HG03064 (cell line): ENCODE data around the gene CACNA1A.
"Not testable (repeated sequence)": the region's sequence is repeated elsewhere in the genome, so short reads cannot be mapped to it uniquely, and the experiment has no call there.

ENCODE experiments used
- ATAC-seq: cut with Tn5 transposase; IDR thresholded peaks from one replicate; pipeline ENCODE4 v1.9.1; 2021; ENCODE audit warnings: low read depth; ENCODE audit not compliant: unreplicated experiment

Gene CACNA1A

DNA sequence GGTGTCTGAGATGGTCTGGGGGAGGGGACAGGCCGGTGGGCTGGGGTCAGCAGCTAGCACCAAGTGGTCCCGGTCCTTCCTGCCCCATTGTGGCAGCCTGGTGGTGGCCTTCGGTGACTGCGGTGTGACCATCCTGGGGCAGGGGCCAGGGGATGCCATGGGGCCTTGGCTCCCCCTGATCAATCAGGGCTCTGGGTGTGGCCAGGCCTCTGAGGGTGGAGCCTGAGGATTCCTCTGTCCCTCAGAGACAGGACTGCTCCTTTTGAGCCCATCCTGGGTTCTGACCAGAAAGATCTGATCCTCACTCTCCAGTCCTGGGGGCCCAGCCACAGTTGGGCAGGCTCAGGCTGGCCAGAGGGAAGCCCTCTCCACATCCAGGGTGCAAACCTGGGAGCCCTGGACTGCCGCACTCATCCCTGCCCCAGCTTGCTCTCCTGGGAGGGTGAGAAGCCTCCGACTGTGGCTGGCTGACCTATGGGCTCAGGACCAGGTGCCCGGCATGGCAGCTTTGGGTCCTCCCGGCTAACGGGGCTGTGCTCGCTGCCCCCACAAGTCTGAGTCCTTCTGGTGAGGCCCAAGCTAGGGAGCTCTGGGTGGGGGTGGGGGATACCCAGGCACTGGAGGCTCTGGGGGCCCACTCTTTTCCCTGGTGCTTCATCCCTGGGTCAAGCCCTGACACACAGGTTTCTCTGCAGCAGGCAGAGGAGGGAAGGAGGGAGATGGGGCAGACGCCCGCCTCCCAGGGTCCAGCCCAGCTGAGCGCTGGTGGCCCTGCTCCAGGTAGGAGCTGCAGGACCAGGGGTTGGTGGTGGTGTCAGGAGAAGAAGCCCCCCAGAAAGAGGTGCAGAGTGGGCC, 296.6 kb downstream of the CACNA1A start:
- ATAC-seq: no peak

DNA sequence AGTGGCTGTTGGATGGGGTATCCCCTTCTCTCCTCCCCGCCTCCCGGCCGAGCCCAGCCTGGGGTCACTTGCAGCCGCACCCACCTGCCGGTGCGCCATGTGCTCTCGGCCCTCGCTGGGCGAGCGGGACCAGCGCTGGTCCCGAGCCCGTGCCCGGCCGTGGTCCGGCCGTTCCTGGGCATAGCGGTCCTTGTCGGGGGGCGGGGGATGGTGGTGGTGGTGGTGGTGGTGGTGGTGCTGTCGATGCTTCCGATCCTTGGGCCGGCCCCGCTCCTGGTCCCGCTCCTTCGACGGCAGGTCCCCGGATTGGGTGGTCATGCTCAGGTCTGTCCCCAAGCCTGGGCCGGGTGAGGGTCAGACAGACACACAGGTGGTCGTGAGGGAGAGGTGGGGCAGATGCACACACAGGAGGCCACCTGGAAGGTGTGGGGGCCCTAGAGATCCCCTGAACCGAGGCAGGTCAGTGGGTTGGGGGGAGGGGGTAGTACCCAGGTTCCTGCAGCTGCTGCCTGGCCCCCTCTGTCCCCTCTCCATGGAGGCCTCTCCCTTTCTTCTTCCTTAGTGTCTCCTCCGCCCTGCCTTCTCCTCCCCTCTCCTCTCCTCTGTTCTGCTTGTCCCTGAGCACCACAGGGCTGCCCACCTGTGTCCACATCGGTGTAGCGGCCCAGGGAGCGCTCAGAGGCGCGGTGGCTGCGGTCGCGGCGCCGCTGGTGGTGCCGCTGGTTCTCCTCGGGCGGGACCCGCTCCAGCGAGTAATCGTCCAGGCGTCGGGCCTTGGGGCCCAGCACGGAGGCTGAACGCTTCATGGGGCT, 297.4 kb downstream of the CACNA1A start:
- no peak for ATAC-seq

DNA sequence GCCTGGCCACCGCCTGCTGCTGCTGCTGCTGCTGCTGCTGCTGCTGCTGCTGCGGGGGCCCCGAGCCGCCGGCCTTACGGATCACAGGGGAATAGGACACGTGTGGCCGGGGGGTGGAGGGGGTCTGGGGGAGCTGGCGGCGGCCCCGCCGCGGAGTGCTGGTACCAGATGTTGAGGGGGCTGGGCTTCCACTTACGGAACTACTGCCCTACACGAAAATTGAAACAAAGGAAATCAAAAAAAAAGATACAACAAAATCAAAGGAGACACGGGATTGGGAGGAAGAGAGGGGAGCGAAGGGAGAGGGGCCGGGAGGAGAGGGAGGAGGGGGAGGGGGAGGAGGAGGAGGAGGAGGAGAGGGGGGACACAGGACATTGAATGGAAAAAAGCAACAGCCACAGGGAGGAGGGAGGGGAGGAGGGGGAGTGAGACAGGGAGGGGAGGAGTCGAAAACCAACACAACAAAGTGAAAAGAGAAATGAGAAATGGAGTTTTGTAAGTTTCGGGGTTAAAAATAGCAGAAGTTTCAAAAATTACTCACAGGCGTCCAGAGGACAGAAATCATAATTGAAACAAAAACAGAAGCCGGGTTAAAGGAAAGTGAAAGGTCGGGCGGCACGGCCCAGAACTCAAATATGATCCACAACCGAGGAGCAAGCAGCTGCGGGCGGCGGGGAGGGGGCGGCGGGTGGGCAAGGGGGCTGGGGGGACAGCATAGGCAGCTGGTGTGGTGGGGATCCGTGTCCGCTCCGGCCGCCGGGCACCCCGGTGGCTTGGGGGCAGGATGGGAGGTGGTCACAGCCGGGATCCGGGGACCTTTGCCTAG, 298.2 kb downstream of the CACNA1A start:
- peak; percentile 54 for ATAC-seq

DNA sequence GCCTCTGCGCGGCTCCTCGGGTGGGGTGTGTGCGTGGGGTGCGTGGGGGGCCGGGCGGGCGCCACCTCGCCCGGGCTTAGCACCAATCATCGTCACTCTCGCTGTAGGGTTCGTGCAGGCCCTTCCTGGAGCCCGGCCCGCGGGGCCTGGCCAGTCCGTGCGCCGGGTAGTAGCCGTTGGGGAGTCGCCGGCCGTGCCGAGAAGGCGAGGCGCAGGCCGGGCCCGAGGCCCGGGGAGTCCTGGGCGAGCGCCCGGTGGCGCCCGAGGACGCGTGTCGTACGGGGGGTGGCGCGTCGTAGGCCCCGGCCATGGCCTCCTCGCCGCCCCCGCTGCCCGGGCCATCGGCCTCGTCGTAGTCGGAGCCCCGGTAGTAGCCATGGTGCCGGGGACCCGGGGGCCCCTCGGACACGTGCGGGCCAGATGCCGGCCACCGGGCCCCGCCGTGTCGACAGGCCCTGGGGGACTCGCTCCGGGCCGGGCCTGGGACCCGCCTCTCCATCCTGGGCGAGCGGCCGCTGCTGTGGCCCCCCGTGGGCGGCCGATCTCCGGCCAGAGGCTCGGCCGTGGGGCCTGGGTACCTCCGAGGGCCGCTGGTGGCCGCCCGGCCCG, 298.9 kb downstream of the CACNA1A start:
- ATAC-seq: no peak

DNA sequence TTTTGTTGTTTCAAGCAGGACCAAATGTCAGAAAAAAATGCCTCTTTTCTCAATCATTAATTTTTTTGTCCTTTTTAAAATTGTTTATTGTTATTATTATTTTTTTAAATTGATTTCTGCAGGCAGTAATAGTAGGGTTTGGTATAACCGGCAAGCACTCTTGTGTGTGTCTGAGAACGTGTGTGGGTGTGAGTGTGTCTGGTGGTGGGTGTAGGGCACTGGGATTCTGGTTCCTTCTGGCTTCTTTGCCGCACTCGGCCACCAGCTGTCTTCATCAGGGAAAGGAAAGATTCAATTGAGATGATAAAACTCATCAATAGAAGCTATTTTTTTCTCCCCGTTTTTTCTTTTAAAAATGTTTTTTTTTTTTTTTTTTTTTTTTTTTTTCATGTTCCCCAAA, 299.7 kb downstream of the CACNA1A start:
- no peak for ATAC-seq

DNA sequence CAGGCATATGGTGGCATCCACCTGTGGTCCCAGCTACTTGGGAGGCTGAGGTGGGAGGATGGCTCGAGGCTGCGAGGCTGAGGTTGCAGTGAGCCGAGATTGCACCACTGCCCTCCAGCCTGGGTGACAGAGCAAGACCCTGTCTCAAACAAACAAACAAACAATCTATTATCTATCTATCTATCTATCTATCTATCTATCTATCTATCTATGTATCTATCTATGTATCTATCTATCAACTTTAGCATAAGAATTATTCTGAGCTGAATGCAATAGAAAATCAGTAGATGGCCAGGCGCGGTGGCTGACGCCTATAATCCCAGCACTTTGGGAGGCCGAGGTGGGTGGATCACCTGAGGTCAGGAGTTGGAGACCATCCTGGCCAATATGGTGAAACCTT, 304.2 kb downstream of the CACNA1A start:
- ATAC-seq: not testable (repeated sequence)

DNA sequence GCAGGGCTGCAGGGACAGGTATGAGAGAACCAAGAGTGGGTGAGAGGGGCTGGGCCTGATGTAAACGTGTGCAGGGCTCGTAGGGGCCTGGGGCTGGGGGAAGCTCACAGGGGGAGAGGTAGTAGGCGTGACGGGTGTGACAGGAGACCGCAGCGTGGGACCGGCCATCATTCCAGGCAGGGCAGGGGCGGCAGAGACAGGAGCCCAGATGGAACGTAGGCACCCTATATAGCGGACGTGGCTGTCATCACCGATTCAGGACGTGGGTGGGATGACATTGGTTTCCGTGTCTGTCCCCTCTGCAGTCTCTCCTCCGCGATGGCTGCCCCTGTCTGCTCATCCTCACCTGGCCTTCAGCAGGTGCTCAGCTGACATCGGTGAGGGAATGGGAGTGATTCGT, 307.6 kb downstream of the CACNA1A start:
- ATAC-seq: no peak

DNA sequence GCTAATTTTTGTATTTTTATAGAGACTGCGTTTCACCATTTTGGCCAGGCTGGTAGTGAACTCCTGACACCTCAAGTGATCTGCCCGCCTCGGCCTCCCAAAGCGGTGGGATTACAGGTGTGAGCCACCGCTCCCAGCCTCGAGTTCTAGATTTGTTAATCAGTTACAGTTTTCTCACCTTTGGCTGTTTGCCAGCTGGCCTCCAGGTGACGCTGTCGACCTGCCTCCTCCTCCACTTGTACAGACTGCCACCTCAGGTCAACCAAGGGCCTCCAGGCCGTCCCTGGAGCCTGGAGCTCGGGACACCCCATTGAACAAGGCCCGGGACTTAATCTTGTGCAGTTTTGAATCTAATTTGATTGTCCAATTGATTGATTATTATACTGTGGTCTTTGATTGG, 310.6 kb downstream of the CACNA1A start:
- no peak for ATAC-seq

DNA sequence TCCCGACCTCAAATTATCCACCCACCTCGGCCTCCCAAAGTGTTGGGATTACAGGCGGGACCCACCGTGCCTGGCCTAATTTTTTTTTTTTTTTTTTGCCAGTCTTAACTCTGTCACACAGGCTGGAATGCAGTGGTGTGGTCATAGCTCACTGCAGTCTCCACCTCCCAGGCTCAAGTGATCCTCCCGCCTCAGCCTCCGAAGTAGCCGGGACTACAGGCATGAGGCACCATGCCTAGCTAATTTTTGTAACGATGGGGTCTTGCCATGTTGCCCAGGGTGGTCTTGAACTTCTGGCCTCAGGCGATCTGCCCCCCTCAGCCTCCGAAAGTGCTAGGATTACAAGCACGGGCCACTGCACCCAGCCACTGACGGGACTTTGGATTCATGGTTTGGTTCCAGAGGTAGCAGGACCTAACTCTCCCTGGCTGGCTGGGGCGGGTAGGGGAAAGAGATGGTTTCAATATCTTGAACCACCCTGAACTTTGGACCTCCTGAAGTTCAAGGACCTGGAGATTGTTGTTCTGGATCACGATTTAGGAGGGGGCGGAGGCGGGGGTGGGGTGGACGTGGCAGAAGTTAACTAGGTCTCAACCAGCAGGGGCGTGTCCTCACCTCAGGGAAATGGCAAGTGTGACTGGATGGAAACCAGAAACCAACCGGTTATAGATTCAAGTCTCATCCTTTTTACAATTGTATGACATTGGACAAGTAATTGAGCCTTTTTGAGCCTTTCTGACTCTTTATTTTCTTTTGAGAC, 315.3 kb downstream of the CACNA1A start:
- no peak for ATAC-seq

DNA sequence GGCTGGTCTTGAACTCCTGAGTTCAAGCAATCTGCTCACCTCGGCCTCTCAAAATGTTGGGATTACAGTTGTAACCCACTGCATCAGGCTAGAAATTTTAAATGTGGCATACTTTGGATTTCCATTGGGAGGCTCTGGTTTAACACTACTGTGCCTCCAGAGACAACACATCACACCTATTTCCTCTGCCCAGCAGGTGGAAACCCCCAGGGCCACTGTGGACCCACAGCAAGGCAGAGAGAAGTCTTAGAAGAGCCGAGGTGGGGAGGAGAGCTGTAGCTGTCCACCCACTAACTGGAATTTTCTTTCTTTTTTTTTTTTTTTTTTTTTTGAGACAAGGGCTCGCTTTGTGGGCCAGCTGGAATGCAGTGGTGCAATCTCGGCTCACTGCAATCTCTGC, 316.7 kb downstream of the CACNA1A start:
- no peak for ATAC-seq

DNA sequence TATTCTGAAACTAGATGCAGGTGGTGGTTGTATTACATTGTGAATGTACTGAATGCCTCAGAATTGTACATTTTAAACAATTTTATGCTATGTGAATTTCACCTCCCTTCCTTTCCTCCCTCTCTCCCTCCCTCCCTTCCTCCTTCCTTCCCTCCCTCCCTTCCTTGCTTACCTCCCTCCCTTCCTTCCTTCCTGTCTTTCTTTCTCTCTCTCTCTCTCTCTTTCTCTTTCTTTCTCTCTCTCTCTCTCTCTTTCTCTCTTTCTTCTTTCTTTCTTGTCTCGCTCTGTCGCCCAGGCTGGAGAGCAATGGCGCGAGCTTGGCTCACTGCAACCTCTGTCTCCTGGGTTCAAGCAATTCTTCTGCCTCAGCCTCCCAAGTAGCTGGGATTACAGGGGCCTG, 318.9 kb downstream of the CACNA1A start:
- no peak for ATAC-seq

DNA sequence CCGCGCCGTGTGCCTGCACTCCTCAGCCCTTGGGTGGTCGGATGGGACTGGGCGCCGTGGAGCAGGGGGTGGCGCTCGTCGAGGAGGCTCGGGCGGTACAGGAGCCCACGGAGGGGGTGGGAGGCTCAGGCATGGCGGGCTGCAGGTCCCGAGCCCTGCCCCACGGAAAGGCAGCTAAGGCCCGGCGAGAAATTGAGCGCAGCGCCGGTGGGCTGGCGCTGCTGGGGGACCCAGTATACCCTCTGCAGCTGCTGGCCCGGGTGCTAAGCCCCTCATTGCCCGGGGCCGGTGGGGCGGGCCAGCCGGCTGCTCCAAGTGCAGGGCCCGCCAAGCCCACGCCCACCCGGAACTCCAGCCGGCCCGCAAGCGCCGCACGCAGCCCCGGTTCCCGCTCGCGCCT, 319.6 kb downstream of the CACNA1A start:
- ATAC-seq: not testable (repeated sequence)

DNA sequence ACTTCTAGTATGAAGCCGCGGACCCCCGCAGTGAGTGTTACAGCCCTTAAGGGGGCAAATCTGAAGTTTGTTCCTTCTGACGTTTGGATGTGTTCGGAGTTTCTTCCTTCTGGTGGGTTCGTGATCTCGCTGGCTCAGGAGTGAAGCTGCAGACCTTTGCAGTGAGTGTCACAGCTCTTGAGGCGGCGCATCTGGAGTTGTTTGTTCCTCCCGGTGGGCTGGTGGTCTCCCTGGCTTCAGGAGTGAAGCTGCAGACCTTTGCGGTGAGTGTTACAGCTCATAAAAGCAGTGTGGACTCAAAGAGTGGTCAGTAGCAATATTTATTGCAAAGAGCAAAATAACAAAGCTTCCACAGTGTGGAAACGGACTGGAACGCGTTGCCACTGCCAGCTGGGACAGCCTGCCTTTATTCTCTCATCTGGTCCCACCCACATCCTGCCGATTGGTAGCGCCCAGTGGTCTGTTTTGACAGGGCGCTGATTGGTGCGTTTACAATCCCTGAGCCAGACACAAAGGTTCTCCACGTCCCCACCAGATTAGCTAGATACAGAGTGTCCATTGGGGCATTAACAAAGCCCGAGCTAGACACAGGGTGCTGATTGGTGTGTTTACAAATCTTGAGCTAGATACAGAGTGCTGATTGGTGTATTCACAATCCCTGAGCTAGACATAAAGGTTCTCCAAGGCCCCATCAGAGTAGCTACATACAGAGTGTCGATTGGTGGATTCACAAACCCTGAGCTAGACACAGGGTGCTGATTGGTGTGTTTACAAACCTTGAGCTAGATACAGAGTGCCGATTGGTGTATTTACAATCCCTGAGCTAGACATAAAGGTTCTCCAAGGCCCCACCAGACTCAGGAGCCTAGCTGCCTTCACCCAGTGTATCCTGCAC, 320.3 kb downstream of the CACNA1A start:
- ATAC-seq: not testable (repeated sequence)

DNA sequence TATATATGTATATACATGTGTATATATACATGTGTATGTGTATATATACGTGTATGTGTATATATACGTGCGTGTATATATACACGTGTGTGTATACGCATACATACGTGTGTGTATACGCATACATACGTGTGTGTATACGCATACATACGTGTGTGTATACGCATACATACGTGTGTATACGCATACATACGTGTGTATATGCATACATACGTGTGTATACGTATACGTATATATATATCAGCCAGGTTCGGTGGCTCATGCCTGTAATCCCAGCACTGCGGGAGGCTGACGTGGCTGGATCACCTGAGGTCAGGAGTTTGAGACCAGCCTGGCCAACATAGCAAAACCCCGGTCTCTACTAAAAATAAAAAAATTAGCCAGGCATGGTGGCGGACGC, 321.4 kb downstream of the CACNA1A start:
- ATAC-seq: not testable (repeated sequence)

DNA sequence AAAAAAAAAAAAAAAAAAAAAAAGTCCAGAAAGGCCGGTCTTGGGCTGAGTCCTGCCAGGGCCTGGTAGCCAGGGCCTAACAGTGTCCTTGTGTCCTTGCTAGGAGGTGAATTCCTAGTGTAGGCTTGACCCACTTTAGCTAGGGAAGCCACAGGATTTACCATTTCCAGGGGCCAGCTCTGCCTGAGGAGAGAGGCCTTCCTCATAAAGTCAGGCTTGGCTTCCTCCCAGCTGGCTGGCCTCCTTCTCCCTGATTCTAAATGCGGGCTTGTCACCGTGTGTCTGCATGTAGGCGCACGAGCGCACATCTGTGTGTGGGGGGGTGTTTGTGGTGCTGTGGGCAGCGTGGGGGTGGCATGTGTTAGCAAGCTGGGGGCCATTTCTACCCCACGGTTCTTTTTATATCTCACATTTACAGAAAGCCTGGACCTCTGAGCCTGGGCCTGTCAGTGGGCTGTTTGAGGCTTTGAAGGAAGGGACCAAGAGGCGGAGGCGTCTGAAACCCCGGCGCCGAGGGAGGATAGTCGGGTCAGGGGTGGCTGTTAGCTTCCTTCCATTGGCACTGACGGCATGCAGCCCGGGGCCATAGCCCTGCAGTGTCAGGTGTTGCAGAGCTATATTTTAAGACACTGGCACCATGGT, 324.4 kb downstream of the CACNA1A start:
- no peak for ATAC-seq

DNA sequence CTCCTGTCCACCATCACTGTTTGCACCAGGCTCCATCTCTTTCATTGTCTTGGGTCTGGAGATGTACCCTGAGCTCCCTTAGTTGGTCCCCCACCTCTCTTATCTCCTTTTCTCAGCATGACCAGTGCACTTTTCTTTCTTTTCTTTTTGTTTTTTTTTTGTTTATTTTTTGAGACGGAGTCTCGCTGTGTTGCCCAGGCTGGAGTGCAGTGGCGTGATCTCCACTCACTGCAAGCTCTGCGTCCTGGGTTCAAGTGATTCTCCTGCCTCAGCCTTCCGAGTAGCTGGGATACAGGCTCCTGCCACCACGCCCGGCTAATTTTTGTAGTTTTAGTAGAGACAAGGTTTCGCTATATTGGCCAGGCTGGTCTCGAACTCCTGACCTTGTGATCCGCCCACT, 328.0 kb downstream of the CACNA1A start:
- ATAC-seq: not testable (repeated sequence)

DNA sequence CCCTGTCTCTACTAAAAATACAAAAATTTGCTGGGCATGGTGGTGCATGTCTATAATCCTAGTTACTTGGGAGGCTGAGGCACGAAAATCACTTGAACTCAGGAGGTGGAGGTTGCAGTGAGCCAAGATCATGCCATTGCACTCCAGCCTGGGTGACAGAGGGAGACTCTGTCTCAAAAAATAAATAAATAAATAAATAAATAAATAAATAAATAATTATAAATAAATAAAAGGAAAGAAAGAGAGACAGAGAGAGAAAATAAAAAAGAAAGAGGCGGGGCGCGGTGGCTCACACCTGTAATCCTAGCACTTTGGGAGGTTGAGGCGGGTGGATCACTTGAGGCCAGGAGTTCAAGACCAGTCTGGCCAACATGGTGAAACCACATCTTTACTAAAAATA, 328.7 kb downstream of the CACNA1A start:
- not testable (repeated sequence) for ATAC-seq

DNA sequence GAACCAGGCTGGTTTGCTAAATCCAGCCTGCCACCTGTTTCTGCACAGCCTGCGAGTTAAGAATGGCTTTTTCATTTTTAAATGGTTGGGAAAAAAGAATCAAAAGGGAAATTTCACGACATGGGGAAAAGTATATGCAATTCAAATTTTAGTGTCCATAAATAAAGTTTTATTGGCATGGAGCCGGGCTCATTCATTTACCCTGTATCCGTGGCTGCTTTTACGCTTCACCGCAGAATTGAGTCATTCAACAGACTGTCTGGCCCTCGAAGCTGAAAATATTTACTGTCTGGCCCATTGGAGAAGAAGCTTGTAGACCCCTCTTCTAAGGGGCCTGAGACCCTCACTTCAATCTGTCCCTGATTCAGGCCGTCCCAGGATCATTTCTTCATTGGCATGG, 329.9 kb downstream of the CACNA1A start:
- no peak for ATAC-seq
